Measurements from ENCODE around the gene UNK. TPM values are rescaled to one million over a fixed set of nuclear protein-coding genes. Genes with fewer than 3 reads are reported as not detected.

Gene UNK
- total and polyA plus RNA-seq, 9 of the 15 experiments (the other 6 are each of a cell fraction or from before 2014, with no cell fraction given) = 12.8 to 38.6 (median 24.8) TPM

- TF ChIP-seq ZNF407 (IDR thresholded peaks at IDR 0.05; ENCODE audit: low read depth) (no peak), BCOR (IDR thresholded peaks at IDR 0.05) (no peak), ZNF408 (CRISPR knock-in tag; IDR thresholded peaks at IDR 0.05; ENCODE audit: low read depth) (no peak), MTA2 (IDR thresholded peaks at IDR 0.05; ENCODE audit: low read depth) (no peak), KAT7 (CRISPR knock-in tag; IDR thresholded peaks at IDR 0.05; ENCODE audit: borderline replicate concordance) (no peak; the same call in 1 of the 2 replicates), BRF1 (IDR thresholded peaks at IDR 0.05; ENCODE audit: borderline replicate concordance, extremely low read depth, insufficient read length) (no peak), GABPA (tag; conservative IDR thresholded peaks at IDR 0.05; ENCODE audit: low read depth) (peak; percentile 85), MTF1 (CRISPR knock-in tag; IDR thresholded peaks at IDR 0.05; ENCODE audit: borderline replicate concordance) (no peak), TFAP4 (CRISPR knock-in tag; IDR thresholded peaks at IDR 0.05; ENCODE audit: borderline replicate concordance) (peak; percentile 90), IRF2 (CRISPR knock-in tag; IDR thresholded peaks at IDR 0.05) (no peak), SREBF2 (CRISPR knock-in tag; IDR thresholded peaks at IDR 0.05) (no peak), FOXA1 (IDR thresholded peaks at IDR 0.05; ENCODE audit: borderline replicate concordance) (no peak)
- TF ChIP-seq, protein P1, sequence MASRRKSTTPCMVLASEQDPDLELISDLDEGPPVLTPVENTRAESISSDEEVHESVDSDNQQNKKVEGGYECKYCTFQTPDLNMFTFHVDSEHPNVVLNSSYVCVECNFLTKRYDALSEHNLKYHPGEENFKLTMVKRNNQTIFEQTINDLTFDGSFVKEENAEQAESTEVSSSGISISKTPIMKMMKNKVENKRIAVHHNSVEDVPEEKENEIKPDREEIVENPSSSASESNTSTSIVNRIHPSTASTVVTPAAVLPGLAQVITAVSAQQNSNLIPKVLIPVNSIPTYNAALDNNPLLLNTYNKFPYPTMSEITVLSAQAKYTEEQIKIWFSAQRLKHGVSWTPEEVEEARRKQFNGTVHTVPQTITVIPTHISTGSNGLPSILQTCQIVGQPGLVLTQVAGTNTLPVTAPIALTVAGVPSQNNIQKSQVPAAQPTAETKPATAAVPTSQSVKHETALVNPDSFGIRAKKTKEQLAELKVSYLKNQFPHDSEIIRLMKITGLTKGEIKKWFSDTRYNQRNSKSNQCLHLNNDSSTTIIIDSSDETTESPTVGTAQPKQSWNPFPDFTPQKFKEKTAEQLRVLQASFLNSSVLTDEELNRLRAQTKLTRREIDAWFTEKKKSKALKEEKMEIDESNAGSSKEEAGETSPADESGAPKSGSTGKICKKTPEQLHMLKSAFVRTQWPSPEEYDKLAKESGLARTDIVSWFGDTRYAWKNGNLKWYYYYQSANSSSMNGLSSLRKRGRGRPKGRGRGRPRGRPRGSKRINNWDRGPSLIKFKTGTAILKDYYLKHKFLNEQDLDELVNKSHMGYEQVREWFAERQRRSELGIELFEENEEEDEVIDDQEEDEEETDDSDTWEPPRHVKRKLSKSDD (conservative IDR thresholded peaks at IDR 0.05; ENCODE audit: low read length) = no peak
- TF ChIP-seq, protein P2, sequence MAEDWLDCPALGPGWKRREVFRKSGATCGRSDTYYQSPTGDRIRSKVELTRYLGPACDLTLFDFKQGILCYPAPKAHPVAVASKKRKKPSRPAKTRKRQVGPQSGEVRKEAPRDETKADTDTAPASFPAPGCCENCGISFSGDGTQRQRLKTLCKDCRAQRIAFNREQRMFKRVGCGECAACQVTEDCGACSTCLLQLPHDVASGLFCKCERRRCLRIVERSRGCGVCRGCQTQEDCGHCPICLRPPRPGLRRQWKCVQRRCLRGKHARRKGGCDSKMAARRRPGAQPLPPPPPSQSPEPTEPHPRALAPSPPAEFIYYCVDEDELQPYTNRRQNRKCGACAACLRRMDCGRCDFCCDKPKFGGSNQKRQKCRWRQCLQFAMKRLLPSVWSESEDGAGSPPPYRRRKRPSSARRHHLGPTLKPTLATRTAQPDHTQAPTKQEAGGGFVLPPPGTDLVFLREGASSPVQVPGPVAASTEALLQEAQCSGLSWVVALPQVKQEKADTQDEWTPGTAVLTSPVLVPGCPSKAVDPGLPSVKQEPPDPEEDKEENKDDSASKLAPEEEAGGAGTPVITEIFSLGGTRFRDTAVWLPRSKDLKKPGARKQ (CRISPR knock-in tag; IDR thresholded peaks at IDR 0.05) = no peak
Observed at GRCh38 chr17:75855310-75856061, 70.9 kb downstream of the UNK start, which contains the start of gene WBP2 (continued).
